A673 (cell line): Measurements from ENCODE around the gene ENOX1. TPM values are rescaled to one million over a fixed set of nuclear protein-coding genes. Genes with fewer than 3 reads are reported as not detected.

Experiments
- BruUV-seq: library from RNA; stranded (reverse); fragments of 400-500 nt; replicated peaks from 2 replicates; lab custom pipeline; 2021; lab: Mats Ljungman, UMichigan
- CTCF ChIA-PET: fragments of 300-600 bp; sonication (Branson Sonifier 250); formaldehyde crosslinking; loops from one replicate; lab custom pipeline; 2022; ENCODE audit warnings: antibody characterized with exemption; lab: Charles Lee
- POLR2A ChIA-PET: fragments of 300-600 bp; sonication (Branson Sonifier 250); formaldehyde crosslinking; loops from one replicate; lab custom pipeline; 2022; ENCODE audit warnings: antibody characterized with exemption; ENCODE audit not compliant: low non-redundant PET; lab: Charles Lee
- DNase-seq: peaks from one replicate; pipeline ENCODE4 v3.0.0-alpha.2; 2015; ENCODE audit warnings: low spot score
- H3K27ac ChIP-seq: fragments of 200-600 bp; sonication (generic); 2 replicates; pipeline ENCODE4 v1.5.1; 2016; ENCODE audit warnings: mixed run types, low read depth, mild to moderate bottlenecking, mixed read lengths, antibody characterized with exemption, low read length; ENCODE audit not compliant: poor library complexity, severe bottlenecking
- H3K27me3 ChIP-seq: fragments of 200-600 bp; sonication (generic); replicated peaks from 2 replicates; pipeline ENCODE4 v1.6.1; 2017; ENCODE audit warnings: mixed run types, low read depth, mild to moderate bottlenecking, mixed read lengths, antibody characterized with exemption, low read length; ENCODE audit not compliant: insufficient read depth, poor library complexity
- H3K36me3 ChIP-seq: fragments of 200-600 bp; sonication (generic); 2 replicates; pipeline ENCODE4 v1.6.1; 2016; ENCODE audit warnings: mixed run types, mild to moderate bottlenecking, mixed read lengths, antibody characterized with exemption, low read length; ENCODE audit not compliant: insufficient read depth, poor library complexity, severe bottlenecking
- H3K4me1 ChIP-seq: fragments of 200-600 bp; sonication (generic); 2 replicates; pipeline ENCODE4 v1.6.1; 2017; ENCODE audit warnings: mixed run types, mild to moderate bottlenecking, mixed read lengths, antibody characterized with exemption, low read length; ENCODE audit not compliant: insufficient read depth, poor library complexity, severe bottlenecking
- H3K4me3 ChIP-seq: fragments of 200-600 bp; sonication (generic); 2 replicates; pipeline ENCODE4 v1.5.1; 2016; ENCODE audit warnings: low read depth, mixed run types, mild to moderate bottlenecking, mixed read lengths, low read length; ENCODE audit not compliant: poor library complexity, severe bottlenecking
- H3K9me3 ChIP-seq: fragments of 200-600 bp; sonication (generic); 2 replicates; pipeline ENCODE4 v1.6.1; 2016; ENCODE audit warnings: mixed run types, low read depth, mild to moderate bottlenecking, mixed read lengths, antibody characterized with exemption, low read length; ENCODE audit not compliant: poor library complexity, severe bottlenecking
- CTCF ChIP-seq: fragments of 300-800, 200-600 bp; sonication (generic); conservative IDR thresholded peaks from 2 replicates; pipeline ENCODE4 v1.5.1; 2017; ENCODE audit warnings: low read depth, mild to moderate bottlenecking, antibody characterized with exemption, low read length, moderate library complexity, mixed read lengths
- EZH2 ChIP-seq: fragments of 200-600 bp; sonication (generic); IDR thresholded peaks from 2 replicates; pipeline ENCODE4 v1.6.1; 2017; ENCODE audit warnings: borderline replicate concordance, low read depth, mild to moderate bottlenecking, mixed read lengths, antibody characterized with exemption, low read length; ENCODE audit not compliant: poor library complexity, severe bottlenecking
- intact Hi-C: fragments of 100-400 bp; cut with micrococcal nuclease; formaldehyde crosslinking; loops from one replicate; pipeline ENCODE4 v1.10.0; 2022; ENCODE audit not compliant: unreplicated experiment
- total RNA-seq: library from RNA; stranded (reverse); gene quantifications from 2 replicates; pipeline ENCODE4 v1.2.3, GENCODE V29; 2021

ENOX1 gene
- total RNA-seq, 1 experiment from 2014 or later: 4.4 TPM

- Histone ChIP-seq H3K4me1 (no peaks in the 10 kb centered on the region), H3K4me3 (no peak overlapping the region)
- POLR2A ChIA-PET: no interaction called here
These were observed 178.2 kb downstream of the ENOX1 start for GRCh38 chr13:43608400-43609137.

GRCh38 chr13:43597599-43597945 lies 189.2 kb downstream of the ENOX1 start:
- Histone ChIP-seq H3K9me3 (no peaks in the 10 kb centered on the region), H3K27me3 (no peaks in the 10 kb centered on the region), H3K36me3 (no peaks in the 10 kb centered on the region), H3K27ac (no peak overlapping the region), H3K4me1 (no peaks in the 10 kb centered on the region), H3K4me3 (no peak overlapping the region)
- intact Hi-C loops: no loop called here
- TF ChIP-seq EZH2 (no peak), CTCF (no peak)
- no TSS peak for BruUV-seq
- DNase-seq: no peak
- POLR2A ChIA-PET: no interaction called here
- CTCF ChIA-PET: no interaction called here

More at GRCh38 chr13:43608400-43609137, 178.2 kb downstream of the ENOX1 start:
- TF ChIP-seq EZH2: no peak
- TF ChIP-seq CTCF: no peak
- no peaks in the 10 kb centered on the region for H3K27me3 ChIP-seq
- H3K27ac ChIP-seq: no peak overlapping the region
- CTCF ChIA-PET: no interaction called here
- peaks cover 5% of the 10 kb centered on the region for H3K9me3 ChIP-seq
- BruUV-seq: no TSS peak
- intact Hi-C loops: no loop called here
- no peak for DNase-seq
- no peaks in the 10 kb centered on the region for H3K36me3 ChIP-seq

- TF ChIP-seq CTCF: no peak
- no peak for TF ChIP-seq EZH2
- Histone ChIP-seq H3K9me3 (no peaks in the 10 kb centered on the region), H3K4me1 (no peaks in the 10 kb centered on the region), H3K27me3 (no peaks in the 10 kb centered on the region), H3K36me3 (no peaks in the 10 kb centered on the region), H3K27ac (no peak overlapping the region), H3K4me3 (no peak overlapping the region)
- ChIA-PET POLR2A (no interaction called here), CTCF (no interaction called here)
- intact Hi-C loops: no loop called here
- BruUV-seq: no TSS peak
- no peak for DNase-seq
These were observed 189.7 kb downstream of the ENOX1 start for GRCh38 chr13:43596924-43597598.
